HT-29 (cell line): ENCODE data around the gene LMO2. TPM values are rescaled to one million over a fixed set of nuclear protein-coding genes. Genes with fewer than 3 reads are reported as not detected.

ENCODE experiments used
- DNase-seq: peaks from one replicate; pipeline ENCODE4 v3.0.0-alpha.2; 2015; ENCODE audit warnings: low spot score
- total RNA-seq: library from RNA; depleted of rRNA; stranded (reverse); fragments of >200 nt; shearing (Covaris generic); gene quantifications from 2 replicates; pipeline ENCODE4 v1.2.3, GENCODE V29; 2014

LMO2 gene
- total RNA-seq, 1 experiment from 2014 or later = 0.05 TPM

DNA sequence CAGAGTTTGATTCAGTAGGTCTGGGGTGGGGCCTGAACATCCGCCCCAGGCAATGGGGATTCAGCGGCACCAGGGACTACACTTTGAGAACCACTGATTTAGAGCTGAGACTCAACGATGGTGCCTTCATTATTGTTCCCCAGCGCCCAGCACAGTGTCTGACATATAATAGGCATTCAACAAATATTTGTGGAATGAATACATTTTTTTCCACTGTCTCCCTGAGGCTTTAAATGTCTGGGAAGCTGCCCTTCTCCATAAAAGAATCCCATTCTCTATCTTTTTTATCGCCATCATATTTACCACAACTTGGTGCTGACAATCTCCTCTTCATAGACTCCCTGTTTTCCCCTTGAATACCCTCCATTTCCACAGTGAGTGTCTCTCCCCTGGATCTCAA lies 23.6 kb upstream of the LMO2 start:
- DNase-seq = no peak

DNA sequence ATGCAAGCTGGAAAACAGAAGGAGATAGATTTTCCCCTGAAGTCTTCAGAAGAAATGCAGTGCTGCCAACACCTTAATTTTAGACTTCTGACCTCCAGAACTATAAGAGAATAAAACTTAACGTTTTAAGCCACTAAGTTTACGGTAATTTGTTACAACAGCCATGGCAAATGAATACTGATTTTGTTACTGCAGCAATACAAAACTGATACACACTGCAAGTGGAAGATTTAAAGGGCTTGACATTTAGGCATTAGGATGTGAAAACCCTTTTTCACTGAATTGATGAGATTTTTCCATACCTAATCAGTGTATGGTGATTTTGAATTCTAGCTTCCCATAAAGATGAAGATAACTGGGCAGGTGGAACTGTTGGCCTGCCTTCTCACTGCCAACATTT lies 22.1 kb upstream of the LMO2 start:
- DNase-seq = no peak

DNA sequence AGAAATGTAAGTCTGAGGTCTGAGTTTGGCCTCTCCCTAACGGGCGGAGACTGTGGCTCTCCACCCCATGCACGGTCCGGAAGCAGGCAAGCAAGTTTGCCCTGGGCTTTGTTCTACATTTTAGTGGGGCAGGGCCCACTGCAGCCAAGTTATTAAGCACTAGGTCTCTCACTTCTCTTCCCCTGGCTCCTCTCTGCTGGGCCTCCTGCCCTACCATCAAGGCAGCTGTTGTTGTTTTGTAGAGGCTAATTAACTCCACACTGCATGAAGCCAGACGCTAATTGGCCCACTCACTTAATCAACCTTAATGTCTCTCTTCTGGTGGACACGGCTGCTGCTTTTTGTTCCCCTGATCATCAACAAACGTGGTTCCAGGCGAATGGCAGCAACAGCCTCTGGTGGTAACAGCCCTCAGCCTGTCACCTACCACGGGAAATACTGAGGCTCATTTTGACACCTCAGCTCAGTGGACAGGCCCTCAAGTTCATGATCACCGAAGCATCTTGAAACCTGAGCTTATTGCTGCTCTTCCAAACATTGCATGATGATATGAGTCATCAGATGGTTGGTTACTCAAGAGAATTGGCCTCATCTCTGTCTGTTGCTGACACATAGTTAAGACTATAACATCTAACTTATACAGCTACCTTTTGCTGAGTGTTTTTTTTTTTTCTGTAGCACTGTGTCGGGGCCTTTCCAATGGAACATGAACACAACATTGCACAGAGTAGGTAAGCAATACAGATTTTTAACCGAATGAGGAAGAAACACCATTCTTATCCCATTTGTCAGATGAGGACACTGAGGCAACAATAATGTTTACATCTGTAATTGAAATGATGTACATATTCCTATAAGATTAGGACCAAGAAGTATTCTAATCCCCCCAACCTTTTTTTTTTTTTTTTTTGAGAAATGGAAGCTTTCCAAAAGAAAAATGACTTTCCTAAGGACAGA lies 20.8 kb upstream of the LMO2 start:
- DNase-seq = no peak

DNA sequence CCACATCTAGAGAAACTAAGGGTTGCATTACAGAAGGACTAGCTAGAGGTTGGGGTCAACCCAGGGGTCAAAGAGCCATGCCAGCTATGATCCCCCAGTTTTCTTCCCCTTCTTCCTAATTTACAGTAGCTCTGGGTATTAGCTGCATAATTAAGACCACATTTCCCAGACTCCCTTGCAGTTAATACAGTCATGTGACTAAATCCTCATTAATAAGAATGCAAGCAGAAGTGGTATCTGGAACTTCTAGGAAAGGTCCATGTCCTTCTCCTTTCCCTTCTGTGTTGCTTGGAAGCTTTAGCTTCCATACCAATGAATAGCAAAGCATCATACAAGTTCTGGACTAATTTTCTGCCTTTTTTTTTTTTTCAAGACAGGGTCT lies 19.1 kb upstream of the LMO2 start:
- DNase-seq = no peak

DNA sequence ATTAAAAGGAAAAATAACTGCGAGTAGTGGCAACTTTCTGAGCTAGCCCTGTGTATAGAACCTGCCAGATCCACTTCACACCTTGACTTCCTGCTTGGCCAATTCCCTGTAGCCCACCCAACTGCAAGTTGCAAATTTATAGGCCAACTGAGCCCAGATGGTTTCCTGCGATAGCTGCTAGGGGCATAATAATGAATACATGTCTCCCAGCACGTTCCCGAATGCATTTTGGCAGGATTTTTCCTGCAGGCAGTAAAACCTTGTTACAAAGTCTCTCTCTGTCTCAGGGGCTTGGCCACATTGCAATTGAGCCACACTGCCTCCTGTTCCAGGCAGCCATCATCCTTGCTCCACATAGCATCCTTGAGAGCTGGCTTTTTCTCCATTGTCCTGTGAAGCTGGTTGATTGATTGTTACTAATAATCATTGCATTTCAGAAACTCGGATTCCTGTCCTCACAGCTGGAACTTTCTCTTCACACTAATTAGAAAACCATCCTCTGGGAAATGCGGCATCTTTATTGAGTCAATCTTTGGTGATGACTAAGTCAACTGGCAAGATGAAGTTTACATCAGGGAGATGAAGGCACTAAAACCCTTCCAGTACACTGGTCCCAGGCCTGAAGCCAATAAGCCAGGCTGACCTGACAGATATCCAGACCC lies 18.6 kb upstream of the LMO2 start:
- DNase-seq = no peak

DNA sequence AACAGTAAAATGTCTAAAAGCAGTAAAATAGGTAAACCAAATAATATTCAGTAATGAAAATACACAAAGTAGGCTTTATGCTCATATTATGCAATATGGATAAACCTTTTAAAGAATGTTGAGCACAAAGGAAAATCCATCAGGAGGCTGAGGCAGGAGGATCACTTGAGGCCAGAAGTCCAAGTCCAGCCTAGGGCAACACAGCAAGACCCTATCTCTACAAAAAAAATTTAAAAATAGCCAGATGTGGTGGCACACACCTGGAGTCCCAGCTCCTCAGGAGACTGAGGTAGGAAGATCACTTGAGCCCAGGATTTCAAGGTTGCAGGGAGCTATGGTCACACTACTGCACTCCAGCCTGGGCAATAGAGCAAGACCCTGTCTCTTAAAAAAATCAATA lies 17.7 kb upstream of the LMO2 start:
- no peak for DNase-seq

DNA sequence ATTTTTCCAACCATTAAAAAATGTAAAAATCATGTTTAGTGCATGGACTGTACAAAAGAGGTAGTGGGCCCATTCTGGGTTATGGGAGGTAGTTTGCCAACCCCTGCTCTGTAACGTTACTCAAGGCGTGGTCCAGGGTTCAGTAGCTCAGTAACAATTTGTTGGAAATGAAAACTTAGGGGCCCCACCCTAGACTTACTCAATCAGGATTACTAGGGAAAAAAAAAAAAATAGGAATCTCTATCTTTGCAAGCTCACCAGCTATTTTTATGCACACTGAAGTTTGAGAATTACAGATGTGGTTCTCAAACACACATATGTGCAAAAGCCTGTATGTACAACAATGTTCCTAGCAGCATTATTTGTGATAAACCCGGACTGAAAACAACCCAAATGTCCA lies 17.3 kb upstream of the LMO2 start:
- no peak for DNase-seq

DNA sequence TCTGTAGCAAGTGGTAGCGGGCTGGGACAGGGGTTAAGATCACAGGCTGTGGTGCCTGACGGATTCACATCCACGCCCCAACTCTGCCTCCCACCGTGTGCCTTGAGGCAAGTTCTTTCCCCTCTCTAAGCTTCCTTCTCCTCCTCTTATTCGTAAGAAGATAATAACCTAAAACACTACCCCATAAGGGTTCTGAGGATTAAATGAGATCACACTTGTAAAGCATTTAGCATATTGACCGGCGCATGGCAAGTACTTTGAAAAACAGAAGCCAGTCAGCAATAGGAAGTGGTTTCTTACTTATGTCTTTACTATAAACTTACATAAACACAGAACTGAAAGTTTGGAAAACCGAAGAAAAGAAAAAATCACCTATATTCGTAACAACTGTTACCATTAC lies 15.5 kb upstream of the LMO2 start:
- DNase-seq = no peak

DNA sequence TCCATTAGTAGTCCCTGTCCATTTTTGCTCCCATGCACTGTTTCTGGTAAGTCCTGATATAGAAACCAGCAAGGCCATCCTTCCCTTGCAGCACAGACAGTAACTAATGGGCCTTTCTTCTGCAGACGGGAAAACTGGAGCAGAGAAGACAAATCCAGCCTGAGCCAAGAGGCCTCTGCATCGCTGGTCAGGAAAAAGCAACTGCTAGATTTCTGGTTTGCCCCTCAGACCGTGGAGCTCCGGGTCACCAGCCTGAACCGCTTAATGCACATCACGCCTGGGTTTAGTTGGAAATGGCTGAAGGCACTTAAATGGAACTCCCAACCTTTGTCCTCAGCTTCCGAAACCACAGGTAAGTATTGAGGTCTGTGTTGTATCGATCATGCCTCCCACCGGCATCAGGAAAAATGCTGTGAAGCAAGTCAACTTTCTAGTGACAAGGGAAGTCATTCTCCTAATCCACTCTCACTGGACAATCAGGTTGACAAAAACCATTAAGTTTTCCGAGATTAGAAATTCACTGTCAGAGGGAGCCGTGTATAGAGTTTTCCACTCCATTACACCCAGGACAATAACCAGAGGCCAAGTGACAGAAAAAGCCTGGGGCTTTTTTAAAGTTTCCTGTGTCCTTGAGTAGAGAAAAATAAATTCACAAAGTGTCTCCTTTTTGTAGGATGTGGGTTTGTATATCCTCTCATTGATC lies 14.8 kb upstream of the LMO2 start:
- DNase-seq = no peak

DNA sequence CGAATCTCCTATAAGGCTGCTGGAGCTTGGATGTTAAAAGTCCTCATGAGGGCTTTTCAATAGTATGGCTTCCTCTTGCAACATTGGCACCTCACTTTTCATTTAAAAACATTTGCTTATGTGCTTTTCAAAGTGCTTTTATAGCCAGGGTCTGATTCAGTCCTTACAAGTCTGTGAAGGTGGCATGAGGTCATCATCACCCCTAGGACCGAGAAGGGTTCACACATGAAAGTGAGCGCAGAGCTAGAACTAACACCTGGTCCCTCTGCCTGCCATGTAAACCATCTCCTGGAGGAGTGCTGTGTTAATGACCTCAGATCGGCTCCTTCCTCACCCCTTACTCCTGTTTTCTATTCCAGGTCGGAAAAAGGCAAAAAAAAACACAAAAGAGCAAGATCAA lies 12.2 kb upstream of the LMO2 start:
- DNase-seq = no peak

DNA sequence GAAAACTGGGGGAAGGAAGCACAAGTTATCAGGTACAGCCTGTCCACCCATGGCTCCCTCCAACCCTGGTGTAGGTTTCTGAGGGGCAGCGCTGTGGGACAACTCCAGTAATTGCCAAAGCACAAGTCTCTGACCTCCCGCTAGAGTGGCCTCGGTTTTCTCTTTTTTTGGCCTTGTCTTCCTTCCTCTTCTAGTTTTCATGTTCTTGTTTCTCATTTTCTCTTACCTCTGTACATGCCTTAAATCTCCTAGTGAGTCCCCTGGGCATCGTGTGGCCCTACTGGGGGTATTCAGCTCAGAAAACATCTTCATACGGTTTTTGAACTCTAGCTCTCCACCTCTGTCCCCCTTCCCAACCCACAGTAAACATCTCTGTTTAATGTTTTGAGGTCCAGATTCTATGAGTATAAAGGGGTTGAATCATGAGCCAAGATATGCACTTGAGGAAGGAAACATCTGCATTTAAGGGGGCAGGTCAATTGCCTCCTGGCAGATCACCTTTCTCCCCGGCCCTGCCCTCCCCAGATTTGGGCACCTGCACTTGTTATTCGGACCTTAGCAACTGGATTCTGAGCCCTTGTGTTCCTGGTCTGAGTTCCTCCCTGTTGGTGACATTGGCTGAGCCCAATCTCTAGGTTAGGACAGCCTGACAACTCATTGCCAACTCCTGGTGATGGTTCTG lies 8.4 kb upstream of the LMO2 start:
- DNase-seq = no peak

DNA sequence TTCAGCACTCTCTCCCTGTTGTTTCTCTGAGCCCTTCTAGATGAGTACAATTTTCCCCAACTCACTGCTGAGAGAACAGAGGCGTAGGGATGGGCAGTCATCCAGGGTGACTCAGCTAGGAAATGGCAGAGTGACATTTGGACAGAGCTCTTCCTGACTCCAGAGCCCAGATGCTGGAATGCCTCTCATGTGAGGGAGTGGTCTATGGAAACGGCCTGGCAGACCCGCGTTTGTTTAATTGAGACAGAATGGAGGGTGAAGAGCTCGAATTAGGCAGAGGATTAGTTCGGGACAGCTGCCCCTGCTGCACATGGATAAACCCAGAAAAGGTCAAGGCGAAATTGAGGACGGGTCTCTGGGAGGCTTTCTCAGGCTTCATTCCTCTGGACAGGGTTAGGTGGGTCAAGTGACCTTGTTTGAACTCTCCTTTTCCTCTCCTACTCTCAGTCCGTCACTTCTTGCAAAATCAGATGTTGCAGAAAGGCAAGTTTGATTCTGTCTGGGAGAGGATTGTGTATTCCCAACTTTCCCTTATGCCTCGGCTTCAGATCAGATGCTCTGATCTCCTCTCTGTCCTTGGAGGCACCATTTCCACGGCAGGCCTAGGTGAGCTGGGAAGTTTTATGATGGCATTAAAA lies 7.6 kb upstream of the LMO2 start:
- DNase-seq = no peak

DNA sequence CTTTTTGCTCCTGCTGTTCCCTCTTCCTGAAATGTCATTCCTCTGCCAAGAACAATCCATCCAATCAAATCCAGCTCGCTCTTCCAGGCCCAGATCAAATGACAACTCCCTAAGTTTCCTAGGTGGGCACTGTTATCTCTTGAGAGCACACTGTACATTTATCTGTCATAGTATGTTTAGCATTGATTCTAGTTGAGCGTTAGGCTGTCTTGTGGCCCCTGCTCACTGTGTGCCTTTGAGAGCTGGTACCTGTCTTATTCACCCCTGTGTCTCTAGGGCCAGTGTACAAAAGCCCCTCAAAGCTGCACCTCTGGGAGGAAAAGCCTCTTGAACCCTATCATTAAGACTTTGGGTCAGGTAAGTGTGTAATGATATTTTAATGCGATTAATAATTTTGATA lies 7.1 kb upstream of the LMO2 start:
- no peak for DNase-seq

DNA sequence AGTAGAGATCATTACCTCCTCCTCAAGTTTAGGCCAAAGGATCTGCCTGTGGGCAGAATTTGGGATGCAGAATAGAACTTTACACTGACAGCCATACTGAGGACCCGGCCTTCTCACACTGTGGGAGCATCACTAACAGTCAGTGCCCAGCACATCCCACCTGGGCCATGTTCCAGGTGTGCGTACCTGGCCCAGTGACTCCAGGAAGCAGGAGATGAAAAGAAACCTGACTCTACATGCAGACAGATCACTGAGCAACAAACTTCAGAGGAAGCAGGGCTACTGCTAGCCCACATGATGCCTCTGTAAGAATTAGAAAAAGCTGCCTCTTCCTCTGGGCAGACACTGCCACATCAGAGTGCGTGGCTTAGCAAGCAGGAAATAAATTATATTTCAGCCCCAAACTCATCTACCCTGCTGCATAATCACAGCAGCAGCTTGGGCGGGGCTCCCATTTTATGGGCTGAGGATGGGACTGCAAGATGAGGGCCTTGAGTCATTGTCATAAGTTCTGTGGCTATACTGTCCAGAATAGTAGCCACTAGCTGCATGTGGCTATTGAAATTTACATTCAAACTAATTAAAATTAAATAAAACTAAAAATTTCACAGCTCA lies 6.0 kb upstream of the LMO2 start:
- DNase-seq = no peak

DNA sequence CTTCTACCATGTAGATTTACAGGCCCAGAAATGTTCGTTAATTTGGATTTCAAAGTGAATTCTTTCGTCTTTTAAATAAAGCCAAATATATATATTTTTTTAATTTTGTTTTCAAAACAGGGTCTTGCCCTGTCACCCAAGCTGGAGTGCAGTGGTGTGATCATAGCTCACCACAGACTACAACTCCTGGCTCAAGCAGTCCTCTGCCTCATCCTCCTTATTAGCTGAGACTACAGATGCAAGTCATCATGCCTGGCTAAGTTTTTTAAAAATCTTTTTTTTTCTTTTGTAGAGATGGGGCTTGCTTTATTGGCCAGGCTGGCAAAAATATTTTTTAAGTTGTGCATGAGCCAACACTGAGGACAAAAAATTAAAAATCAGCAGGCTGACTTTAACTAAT lies 5.0 kb upstream of the LMO2 start:
- no peak for DNase-seq

DNA sequence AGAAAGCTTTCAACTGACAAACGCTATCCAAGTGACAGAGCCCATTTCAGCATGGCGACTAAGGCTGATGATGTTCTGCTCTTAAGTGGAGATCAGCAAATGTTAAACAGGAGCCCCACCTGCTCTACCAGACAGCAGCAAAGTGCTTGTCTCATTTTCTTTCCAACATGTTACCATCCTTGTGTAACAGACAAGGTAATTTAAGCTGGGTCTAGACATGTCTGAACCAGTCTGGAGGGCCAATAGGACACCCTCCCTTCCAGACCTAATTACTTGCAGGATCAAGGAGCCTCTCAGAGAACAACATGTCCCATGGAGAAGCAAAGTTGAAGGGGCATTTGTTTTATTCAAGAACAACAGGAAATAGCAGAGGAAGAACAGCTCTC lies 3.9 kb upstream of the LMO2 start:
- DNase-seq = no peak

DNA sequence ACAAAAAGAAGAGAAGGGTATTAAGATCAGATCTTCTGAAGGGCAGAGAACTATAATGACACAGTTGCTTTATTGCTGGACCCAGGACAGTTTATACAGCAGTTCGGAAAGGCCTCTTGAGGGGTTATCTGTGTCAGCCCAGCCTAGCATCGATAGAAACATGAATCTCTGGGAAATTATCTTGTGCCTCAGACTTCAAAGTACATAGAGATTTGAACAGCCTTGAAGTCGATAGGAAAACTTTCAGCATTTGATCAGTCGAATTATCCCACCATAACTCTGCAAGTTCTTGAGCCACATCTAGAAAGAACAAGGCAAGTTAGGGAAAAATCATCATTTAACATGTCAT lies 2.5 kb upstream of the LMO2 start:
- DNase-seq = no peak

DNA sequence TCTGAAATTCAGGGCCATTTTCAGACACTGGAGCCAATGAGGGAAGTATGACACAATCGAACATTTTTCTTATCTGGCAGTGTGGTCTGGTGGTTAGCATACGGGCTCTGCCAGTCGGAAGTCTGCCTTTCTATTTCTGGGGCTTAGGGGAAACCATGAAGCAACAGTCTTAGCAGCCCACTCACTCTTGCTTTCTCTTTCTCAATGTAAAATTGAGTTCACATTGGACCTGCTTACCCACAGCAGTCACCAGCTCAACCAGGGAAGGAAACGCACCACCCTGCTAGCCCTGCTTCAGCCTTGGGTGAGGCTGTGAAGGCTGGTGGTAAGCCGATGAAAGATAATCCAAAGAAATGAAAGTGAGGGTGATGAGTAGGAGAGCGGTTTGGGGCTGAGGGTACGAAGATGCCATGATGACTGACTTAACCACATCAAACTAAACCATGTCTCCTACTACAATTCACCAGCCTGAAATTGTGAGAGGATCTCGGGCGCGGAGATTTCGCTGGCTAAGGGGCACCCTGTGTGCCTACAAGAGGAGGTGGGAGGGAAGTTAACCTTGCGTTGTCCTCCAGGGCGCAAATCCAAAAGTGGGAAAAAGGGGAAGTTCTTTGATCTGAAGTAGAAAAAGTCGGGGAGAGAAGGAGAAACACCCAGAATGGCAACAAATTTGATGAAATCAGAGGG lies 2.0 kb upstream of the LMO2 start:
- DNase-seq = no peak

DNA sequence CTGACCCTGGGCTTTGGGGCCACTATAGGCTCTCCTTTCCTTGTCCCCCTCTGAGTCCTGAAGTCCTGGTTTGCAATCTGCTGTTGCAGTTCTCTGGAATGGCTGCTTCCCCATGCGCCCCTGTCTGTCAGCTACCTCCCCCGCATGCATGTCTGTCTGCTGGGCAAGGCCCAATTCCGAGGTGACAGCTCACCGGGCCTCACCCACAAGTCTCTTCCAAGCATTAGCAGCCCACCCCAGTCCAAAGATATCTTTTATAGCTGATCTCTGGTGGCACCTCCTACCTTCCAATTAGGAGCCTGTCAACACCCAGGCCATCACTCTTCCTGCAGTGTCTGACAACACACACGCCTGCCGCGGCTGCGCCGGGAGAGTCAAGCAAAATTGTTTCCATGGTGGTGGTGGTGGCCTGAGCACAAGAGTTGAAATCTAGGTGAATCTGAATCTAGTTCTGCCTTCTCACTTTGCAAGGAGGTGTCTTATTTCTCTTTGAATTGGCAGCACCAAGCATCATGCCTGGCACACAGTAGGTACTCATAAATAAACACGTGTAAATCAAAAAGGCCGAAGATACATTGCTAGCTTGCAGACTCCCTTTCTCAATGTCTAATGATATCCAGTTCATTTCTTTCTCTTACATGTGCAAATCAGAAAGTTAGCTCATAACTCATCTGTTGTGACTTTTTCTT lies 1.2 kb upstream of the LMO2 start:
- DNase-seq = no peak

DNA sequence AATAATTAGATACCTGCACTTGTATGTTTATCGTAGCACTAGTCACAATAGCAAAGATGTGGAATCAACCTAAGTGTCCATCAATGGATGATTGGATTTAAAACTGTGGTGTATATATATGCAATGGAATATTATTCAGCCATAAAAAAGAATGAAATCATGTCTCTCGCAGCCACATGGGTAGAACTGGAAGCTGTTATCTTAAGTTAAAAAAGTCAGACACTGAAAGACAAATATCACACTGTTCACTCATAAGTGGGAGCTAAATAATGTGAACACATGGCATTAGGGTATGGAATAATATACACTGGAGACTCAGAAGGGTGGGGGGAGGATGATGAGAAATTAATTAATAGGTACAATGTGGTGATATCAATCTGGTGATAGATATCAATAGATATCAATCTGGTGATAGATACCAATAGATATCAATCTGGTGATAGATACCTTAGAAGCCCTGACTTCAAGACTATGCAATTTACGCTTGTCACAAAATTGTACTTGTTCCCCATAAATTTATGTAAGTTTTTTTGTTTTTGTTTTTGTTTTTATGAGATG lies 2.0 kb downstream of the LMO2 start:
- no peak for DNase-seq
